CD4-positive, alpha-beta T cell treated with Interferon gamma for 1 hour (primary cell): ENCODE measurements around the gene ANO5.

Experiments used
- DNase-seq: peaks from one replicate; pipeline ENCODE4 v3.0.0-alpha.2; 2020

The ANO5 gene

GRCh38 chr11:22192642-22193347 lies at the start of gene ANO5:
Gene ANO5, plus strand, starts transcription at chr11:22193085. Its CDS starts 408 bp downstream, at chr11:22193493.
- DNase-seq: peak; percentile 4

GRCh38 chr11:22151649-22152197 lies 41.2 kb upstream of the ANO5 start:
- DNase-seq: no peak

GRCh38 chr11:22157531-22157930 lies 35.4 kb upstream of the ANO5 start:
- DNase-seq: no peak

GRCh38 chr11:22161489-22161888 lies 31.4 kb upstream of the ANO5 start:
- DNase-seq: no peak

GRCh38 chr11:22162756-22163155 lies 30.1 kb upstream of the ANO5 start:
- DNase-seq: no peak

GRCh38 chr11:22163394-22163797 lies 29.5 kb upstream of the ANO5 start:
- DNase-seq: peak; percentile 12

- no peak for DNase-seq
Observed at GRCh38 chr11:22165087-22165486, 27.8 kb upstream of the ANO5 start.

- DNase-seq: no peak
Observed at GRCh38 chr11:22165759-22166513, 26.9 kb upstream of the ANO5 start.

- DNase-seq: no peak
Observed at GRCh38 chr11:22169833-22170232, 23.1 kb upstream of the ANO5 start.

GRCh38 chr11:22173532-22173931 lies 19.4 kb upstream of the ANO5 start:
- DNase-seq: no peak

GRCh38 chr11:22177186-22177585 lies 15.7 kb upstream of the ANO5 start:
- DNase-seq: no peak

GRCh38 chr11:22179626-22180025 lies 13.3 kb upstream of the ANO5 start:
- DNase-seq: no peak

GRCh38 chr11:22180131-22180530 lies 12.8 kb upstream of the ANO5 start:
- no peak for DNase-seq

- no peak for DNase-seq
Observed at GRCh38 chr11:22189660-22190059, 3.2 kb upstream of the ANO5 start.

GRCh38 chr11:22190827-22191463 lies 1.9 kb upstream of the ANO5 start:
- DNase-seq: no peak

- DNase-seq: no peak
Observed at GRCh38 chr11:22192289-22192641, 620 bp upstream of the ANO5 start.

GRCh38 chr11:22193348-22194051 lies 615 bp downstream of the ANO5 start:
- no peak for DNase-seq

- DNase-seq: no peak
Observed at GRCh38 chr11:22194306-22194705, 1.4 kb downstream of the ANO5 start.

GRCh38 chr11:22194907-22195306 lies 2.0 kb downstream of the ANO5 start:
- DNase-seq: no peak

GRCh38 chr11:22197139-22198005 lies 4.5 kb downstream of the ANO5 start:
- no peak for DNase-seq

GRCh38 chr11:22199243-22199642 lies 6.4 kb downstream of the ANO5 start:
- DNase-seq: no peak

GRCh38 chr11:22203281-22203680 lies 10.4 kb downstream of the ANO5 start:
- DNase-seq: no peak
